Panc1 (cell line): ENCODE data around the gene WIZ. TPM values are rescaled to one million over a fixed set of nuclear protein-coding genes. Genes with fewer than 3 reads are reported as not detected.

Source experiments
- ATAC-seq: fragments of 200-7000 bp; cut with Tn5 transposase; 2 replicates; pipeline ENCODE4 v1.9.1; 2020; ENCODE audit warnings: mild to moderate bottlenecking, moderate library complexity
- BruUV-seq: library from RNA; stranded (reverse); fragments of 400-500 nt; replicated peaks from 2 replicates; lab custom pipeline; 2021; lab: Mats Ljungman, UMichigan
- CTCF ChIA-PET: fragments of 300-600 bp; sonication (Branson Sonifier 250); formaldehyde crosslinking; loops from one replicate; lab custom pipeline; 2022; ENCODE audit warnings: antibody characterized with exemption; lab: Charles Lee
- POLR2A ChIA-PET: fragments of 300-600 bp; sonication (Branson Sonifier 250); formaldehyde crosslinking; loops from one replicate; lab custom pipeline; 2022; ENCODE audit warnings: antibody characterized with exemption; lab: Charles Lee
- DNase-seq: peaks from one replicate; pipeline ENCODE4 v3.0.0-alpha.2; 2010; ENCODE audit warnings: low read depth, low spot score
- H3K27ac ChIP-seq: 2 replicates; pipeline ENCODE4 v1.5.1; 2011; ENCODE audit warnings: mild to moderate bottlenecking, low read length, inconsistent platforms
- H3K27me3 ChIP-seq: fragments of 200-500 bp; sonication (Bioruptor generic); 2 replicates; pipeline ENCODE4 v1.6.0; 2014; ENCODE audit warnings: low read length, inconsistent platforms; ENCODE audit not compliant: control insufficient read depth, insufficient read depth
- H3K36me3 ChIP-seq: fragments of 200-500 bp; sonication (Bioruptor generic); 2 replicates; pipeline ENCODE4 v1.5.1; 2014; ENCODE audit warnings: inconsistent platforms, mild to moderate bottlenecking, low read length, moderate library complexity; ENCODE audit not compliant: control insufficient read depth, insufficient read depth
- H3K4me1 ChIP-seq: 2 replicates; pipeline ENCODE4 v1.5.1; 2011; ENCODE audit warnings: inconsistent platforms, mild to moderate bottlenecking, low read length, moderate library complexity; ENCODE audit not compliant: control insufficient read depth, insufficient read depth
- H3K4me3 ChIP-seq, 2 experiments: 2 replicates each; pipeline ENCODE4 v1.5.1; 2011 to 2012; ENCODE audit warnings: low read depth in 2 of 2, low read length in 2 of 2, mild to moderate bottlenecking in 2 of 2, inconsistent platforms in 1 of 2, moderate library complexity in 1 of 2
- H3K9me3 ChIP-seq: fragments of 200-500 bp; sonication (Bioruptor generic); 2 replicates; pipeline ENCODE4 v1.5.1; 2014; ENCODE audit warnings: low read depth, mild to moderate bottlenecking, inconsistent platforms, low read length, moderate library complexity; ENCODE audit not compliant: control insufficient read depth, insufficient read depth
- CTCF ChIP-seq: fragments of 450-650 bp; IDR thresholded peaks from 2 replicates; pipeline ENCODE4 v1.5.1; 2017; ENCODE audit warnings: mild to moderate bottlenecking
- POLR2AphosphoS5 ChIP-seq: IDR thresholded peaks from 2 replicates; pipeline ENCODE4 v1.6.1; 2012; ENCODE audit warnings: mild to moderate bottlenecking, low read depth, low read length, moderate library complexity
- REST ChIP-seq, 2 experiments: IDR thresholded peaks; 2 replicates each; pipeline ENCODE4 v1.6.1; 2011 to 2012; ENCODE audit warnings: low read depth in 2 of 2, control low read depth in 1 of 2, low read length in 1 of 2, mild to moderate bottlenecking in 1 of 2, moderate library complexity in 1 of 2; ENCODE audit not compliant: insufficient read depth in 1 of 2
- SIN3A ChIP-seq: IDR thresholded peaks from 2 replicates; pipeline ENCODE4 v1.6.1; 2012; ENCODE audit warnings: low read depth, mild to moderate bottlenecking, low read length, moderate library complexity, borderline replicate concordance; ENCODE audit not compliant: insufficient read depth
- TCF7L2 ChIP-seq: IDR thresholded peaks from 2 replicates; pipeline ENCODE4 v1.6.1; 2011; ENCODE audit warnings: mild to moderate bottlenecking, low read depth, low read length, inconsistent platforms
- in situ Hi-C: cut with HindIII; loops from 2 replicates; pipeline ENCODE4 v1.10.0; 2016; ENCODE audit warnings: low sequenced_read_pairs, low pct_unique_long_range_greater_than_20kb
- intact Hi-C: fragments of 100-400 bp; cut with micrococcal nuclease; formaldehyde crosslinking; loops from one replicate; pipeline ENCODE4 v1.10.0; 2022; ENCODE audit not compliant: unreplicated experiment
- total RNA-seq: library from RNA; stranded (reverse); gene quantifications from one replicate; pipeline ENCODE4 v1.2.1, GENCODE V29; 2021; ENCODE audit not compliant: unreplicated experiment

WIZ gene
- total RNA-seq, 1 experiment from 2014 or later = 41.9 TPM

- no TSS peak for BruUV-seq
- DNase-seq (no peak), ATAC-seq (no peak)
- TF ChIP-seq REST (IDR thresholded peaks at IDR 0.05; ENCODE audit: insufficient read depth in 1 of 2, low read depth in 2 of 2, low read length in 1 of 2) (no peak), TCF7L2 (no peak), CTCF (no peak), SIN3A (no peak), POLR2AphosphoS5 (no peak)
- no peak overlapping the region for H3K4me3 ChIP-seq
- H3K9me3 ChIP-seq = no peaks in the 10 kb centered on the region
- in situ Hi-C loops = no loop called here
- intact Hi-C loops = no loop called here
- no peaks in the 10 kb centered on the region for H3K36me3 ChIP-seq
- H3K27me3 ChIP-seq = no peaks in the 10 kb centered on the region
- H3K4me1 ChIP-seq = no peaks in the 10 kb centered on the region
- H3K27ac ChIP-seq = no peak overlapping the region
- CTCF ChIA-PET = no interaction called here
- POLR2A ChIA-PET = interaction anchor here (0.6 kb wide), 1 partner anchor 15 kb away, joined by 3 read pairs; no protein-coding TSS in a partner anchor
Measured at GRCh38 chr19:15438577-15438976, 11.2 kb downstream of the WIZ start.

- H3K27me3 ChIP-seq = no peaks in the 10 kb centered on the region
- ChIA-PET POLR2A (interaction anchor here (0.6 kb wide), 1 partner anchor 16 kb away, joined by 3 read pairs; no protein-coding TSS in a partner anchor), CTCF (no interaction called here)
- TF ChIP-seq CTCF = no peak
- no peak for TF ChIP-seq SIN3A
- TF ChIP-seq POLR2AphosphoS5 = no peak
- no peak for TF ChIP-seq TCF7L2
- no peak for TF ChIP-seq REST (IDR thresholded peaks at IDR 0.05; ENCODE audit: insufficient read depth in 1 of 2, low read depth in 2 of 2, low read length in 1 of 2)
- H3K36me3 ChIP-seq = no peaks in the 10 kb centered on the region
- H3K4me3 ChIP-seq = no peak overlapping the region
- no peaks in the 10 kb centered on the region for H3K4me1 ChIP-seq
- in situ Hi-C loops = no loop called here
- no peak overlapping the region for H3K27ac ChIP-seq
- intact Hi-C loops = no loop called here
- no TSS peak for BruUV-seq
- DNase-seq = no peak
- ATAC-seq = no peak
- no peaks in the 10 kb centered on the region for H3K9me3 ChIP-seq
Measured at GRCh38 chr19:15438124-15438496, 11.6 kb downstream of the WIZ start.
